Smooth muscle cell (in vitro differentiated cells): ENCODE data around the gene OPTC. TPM values are rescaled to one million over a fixed set of nuclear protein-coding genes. Genes with fewer than 3 reads are reported as not detected.

Experiments used
- DNase-seq: peaks from one replicate; lab custom pipeline; 2025; ENCODE audit not compliant: unreplicated experiment; lab: John Stamatoyannopoulos, UW
- H2AFZ ChIP-seq: fragments of 200-600 bp; sonication (generic); 2 replicates; pipeline ENCODE4 v1.6.0; 2016; ENCODE audit warnings: antibody characterized with exemption, low read depth, mild to moderate bottlenecking
- H3F3A ChIP-seq: fragments of 200-600 bp; sonication (generic); 2 replicates; pipeline ENCODE4 v1.6.0; 2017; ENCODE audit warnings: antibody characterized with exemption, low read depth
- H3K27ac ChIP-seq: fragments of 200-600 bp; sonication (generic); 2 replicates; pipeline ENCODE4 v1.5.1; 2016; ENCODE audit warnings: low read depth, mild to moderate bottlenecking
- H3K27me3 ChIP-seq: fragments of 200-600 bp; sonication (generic); 2 replicates; pipeline ENCODE4 v1.6.1; 2016; ENCODE audit warnings: low read depth, mild to moderate bottlenecking
- H3K36me3 ChIP-seq: fragments of 200-600 bp; sonication (generic); 2 replicates; pipeline ENCODE4 v1.5.1; 2016; ENCODE audit warnings: low read depth
- H3K4me1 ChIP-seq: fragments of 200-600 bp; sonication (generic); 2 replicates; pipeline ENCODE4 v1.5.1; 2016; ENCODE audit warnings: low read depth
- H3K4me2 ChIP-seq: fragments of 200-600 bp; sonication (generic); 2 replicates; pipeline ENCODE4 v1.6.0; 2016; ENCODE audit warnings: mild to moderate bottlenecking
- H3K4me3 ChIP-seq: fragments of 200-600 bp; sonication (generic); 2 replicates; pipeline ENCODE4 v1.5.1; 2016; ENCODE audit warnings: mild to moderate bottlenecking
- H3K79me2 ChIP-seq: fragments of 200-600 bp; sonication (generic); 2 replicates; pipeline ENCODE4 v1.6.0; 2016; ENCODE audit warnings: low read depth, mild to moderate bottlenecking
- H3K9ac ChIP-seq: fragments of 200-600 bp; sonication (generic); 2 replicates; pipeline ENCODE4 v1.6.0; 2016; ENCODE audit warnings: low read depth
- H3K9me3 ChIP-seq: fragments of 200-600 bp; sonication (generic); replicated peaks from 2 replicates; pipeline ENCODE4 v1.5.1; 2016; ENCODE audit warnings: low read depth
- H4K20me1 ChIP-seq: fragments of 200-600 bp; sonication (generic); 2 replicates; pipeline ENCODE4 v1.6.0; 2016; ENCODE audit warnings: low read depth
- CTCF ChIP-seq: fragments of 200-600 bp; sonication (generic); IDR thresholded peaks from 2 replicates; pipeline ENCODE4 v1.5.1; 2017; ENCODE audit warnings: borderline replicate concordance, mild to moderate bottlenecking, antibody characterized with exemption; ENCODE audit not compliant: insufficient read depth, poor library complexity, severe bottlenecking
- WGBS: methylation state at CpG from one replicate; pipeline ENCODE4 v1.1.7; 2016; ENCODE audit warnings: low lambda C conversion rate; 5-methylcytosine and 5-hydroxymethylcytosine counted together
- polyA plus RNA-seq: library from polyadenylated mRNA; unstranded; fragments of >200 nt; fragmentation: Nextera tagmentation; extraction: Ambion mirVana; gene quantifications from 2 replicates; pipeline ENCODE4 v1.2.1, GENCODE V29; 2016
- total RNA-seq: library from RNA; depleted of rRNA; stranded (reverse); fragments of >200 nt; gene quantifications from 2 replicates; pipeline ENCODE4 v1.2.3, GENCODE V29; 2014

The OPTC gene
- total and polyA plus RNA-seq, 2 experiments from 2014 or later = 0.46 TPM; not detected in 1

DNA sequence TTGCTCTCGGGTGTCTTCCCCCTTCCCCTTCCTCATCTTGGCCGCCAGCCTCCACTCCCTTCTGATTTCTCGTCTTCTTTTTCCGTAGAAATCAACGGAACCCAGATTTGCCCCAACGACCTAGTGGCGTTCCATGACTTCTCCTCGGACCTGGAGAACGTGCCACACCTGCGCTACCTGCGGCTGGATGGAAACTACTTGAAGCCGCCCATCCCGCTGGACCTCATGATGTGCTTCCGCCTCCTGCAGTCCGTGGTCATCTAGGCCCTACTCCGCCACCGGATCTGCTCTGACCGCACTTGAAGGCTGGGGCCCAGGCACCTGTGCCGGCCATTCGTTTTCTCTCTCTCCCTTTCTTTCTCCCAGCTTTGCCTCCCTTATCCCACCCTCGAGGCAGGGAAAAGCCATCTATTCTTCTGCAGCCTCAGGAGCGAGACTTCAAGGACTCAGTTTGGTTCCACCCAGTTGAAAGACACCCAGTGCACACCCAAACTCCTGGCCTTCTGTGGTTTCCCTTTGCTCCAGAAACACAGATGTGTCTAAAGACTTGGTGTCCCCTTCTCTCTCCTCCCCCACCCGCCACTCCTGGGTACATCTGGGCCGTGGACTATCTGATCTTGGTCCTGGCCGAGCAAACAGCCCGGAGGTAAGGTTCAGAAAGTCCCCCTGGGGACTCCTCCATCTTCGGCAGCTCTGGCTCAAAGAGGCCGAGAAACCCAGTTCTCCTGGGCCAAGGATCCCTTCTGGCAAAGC lies 7.2 kb upstream of the OPTC start:
- Histone ChIP-seq H3K36me3 (no peaks in the 10 kb centered on the region), H3K27ac (no peak overlapping the region), H3K9ac (peak overlapping the region; percentile 13), H3K4me2 (peak overlapping the region; percentile 69), H2AFZ (peak overlapping the region; percentile 51), H4K20me1 (no peaks in the 10 kb centered on the region), H3F3A (peaks cover 1% of the 10 kb centered on the region), H3K9me3 (no peaks in the 10 kb centered on the region), H3K4me3 (peak overlapping the region; percentile 38), H3K4me1 (peaks cover 2% of the 10 kb centered on the region), H3K79me2 (no peaks in the 10 kb centered on the region), H3K27me3 (no peaks in the 10 kb centered on the region)
- WGBS = 92% methylated on average over 28 of the region's 28 CpGs
- no peak for DNase-seq
- TF ChIP-seq CTCF = no peak

DNA sequence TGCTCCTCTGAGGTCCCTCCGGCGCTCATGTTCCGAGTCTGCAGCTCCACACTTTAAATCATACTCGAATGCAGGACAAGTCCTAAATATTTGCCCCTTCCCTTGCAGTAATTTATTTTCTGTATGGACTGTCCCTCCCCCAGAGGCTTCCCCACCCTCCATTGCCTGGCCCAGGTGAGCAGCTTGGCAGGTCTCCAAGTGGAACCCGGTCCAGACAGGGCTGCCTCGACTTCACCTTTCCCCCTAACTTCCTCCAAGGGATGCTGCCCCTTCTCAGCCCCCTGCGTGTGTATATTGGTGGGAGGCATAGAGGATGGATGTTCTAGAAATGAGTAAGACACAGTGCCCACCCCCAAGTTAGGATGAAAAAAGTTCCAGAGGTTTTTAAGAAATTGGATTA lies 5.4 kb upstream of the OPTC start:
- 92% methylated on average over 7 of the region's 7 CpGs for WGBS
- Histone ChIP-seq H3K4me2 (no peak overlapping the region), H3K27me3 (no peaks in the 10 kb centered on the region), H2AFZ (no peak overlapping the region), H3K27ac (no peak overlapping the region), H3K4me1 (peaks cover 3% of the 10 kb centered on the region), H3K4me3 (no peak overlapping the region), H3K9ac (no peak overlapping the region), H3K36me3 (no peaks in the 10 kb centered on the region), H3F3A (no peaks in the 10 kb centered on the region), H4K20me1 (no peaks in the 10 kb centered on the region), H3K79me2 (no peaks in the 10 kb centered on the region), H3K9me3 (no peaks in the 10 kb centered on the region)
- no peak for TF ChIP-seq CTCF
- DNase-seq = no peak

GRCh38 chr1:203490607-203491006 lies 3.3 kb upstream of the OPTC start:
- no peaks in the 10 kb centered on the region for H3K79me2 ChIP-seq
- H3F3A ChIP-seq = no peaks in the 10 kb centered on the region
- no peaks in the 10 kb centered on the region for H4K20me1 ChIP-seq
- H3K9ac ChIP-seq = no peak overlapping the region
- no peak overlapping the region for H3K4me2 ChIP-seq
- peaks cover 3% of the 10 kb centered on the region for H3K4me1 ChIP-seq
- no peak overlapping the region for H3K4me3 ChIP-seq
- TF ChIP-seq CTCF = no peak
- 98% methylated on average over 9 of the region's 9 CpGs for WGBS
- H3K27me3 ChIP-seq = no peaks in the 10 kb centered on the region
- no peak overlapping the region for H3K27ac ChIP-seq
- no peak overlapping the region for H2AFZ ChIP-seq
- no peaks in the 10 kb centered on the region for H3K36me3 ChIP-seq
- no peak for DNase-seq
- H3K9me3 ChIP-seq = no peaks in the 10 kb centered on the region

GRCh38 chr1:203491664-203492063 lies 2.3 kb upstream of the OPTC start:
- Histone ChIP-seq H3F3A (no peaks in the 10 kb centered on the region), H3K4me3 (no peak overlapping the region), H3K79me2 (no peaks in the 10 kb centered on the region), H3K4me1 (peaks cover 3% of the 10 kb centered on the region), H3K4me2 (no peak overlapping the region), H3K27me3 (no peaks in the 10 kb centered on the region), H4K20me1 (no peaks in the 10 kb centered on the region), H2AFZ (no peak overlapping the region), H3K9me3 (no peaks in the 10 kb centered on the region), H3K36me3 (no peaks in the 10 kb centered on the region), H3K9ac (no peak overlapping the region), H3K27ac (no peak overlapping the region)
- WGBS = 77% methylated on average over 9 of the region's 9 CpGs
- no peak for TF ChIP-seq CTCF
- DNase-seq = no peak
